ENCODE data around the gene SNX22.

Gene SNX22

DNA sequence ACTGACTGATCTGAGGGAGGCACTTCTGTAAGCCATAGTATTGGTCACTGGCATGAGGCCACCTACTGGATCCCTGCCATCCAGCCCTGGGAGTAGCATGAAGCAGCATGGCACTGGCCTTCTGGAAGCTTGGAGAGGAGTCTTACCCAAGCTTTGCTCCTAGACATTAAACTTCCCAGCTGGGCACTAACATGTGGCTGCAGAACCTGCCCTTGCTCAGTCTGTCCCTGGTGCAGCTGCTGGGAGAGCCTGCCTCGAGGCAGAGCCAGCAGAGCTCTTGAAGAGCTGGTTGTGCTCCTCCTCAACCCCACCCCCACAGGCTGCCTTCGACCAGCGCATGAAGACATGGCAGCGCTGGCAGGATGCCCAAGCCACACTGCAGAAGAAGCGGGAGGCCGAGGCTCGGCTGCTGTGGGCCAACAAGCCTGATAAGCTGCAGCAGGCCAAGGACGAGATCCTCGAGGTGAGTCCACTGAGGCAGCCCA, 17.1 kb upstream of the SNX22 start:
- no peak for FAIRE-seq

DNA sequence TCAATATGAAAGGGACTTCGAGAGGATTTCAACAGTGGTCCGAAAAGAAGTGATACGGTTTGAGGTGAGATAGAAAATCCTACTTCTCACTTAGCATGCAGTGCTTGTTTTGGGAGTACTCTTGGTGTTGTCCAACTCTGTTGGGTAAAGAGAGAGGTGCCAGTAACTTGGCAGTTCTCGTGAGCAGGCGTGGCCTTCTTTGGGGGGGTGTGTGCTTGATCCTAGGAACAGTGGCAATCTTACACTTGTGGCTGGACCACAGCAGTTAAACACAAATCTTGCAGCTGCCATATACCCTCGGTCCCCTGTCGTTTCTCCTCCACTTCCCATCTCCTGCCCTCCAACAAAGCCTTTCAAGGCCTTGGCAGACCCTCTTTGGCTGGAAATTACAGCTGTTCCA, 15.2 kb upstream of the SNX22 start:
- no peak for FAIRE-seq

- FAIRE-seq: no peak
These were observed 14.2 kb upstream of the SNX22 start for GRCh38 chr15:64137226-64137833.

DNA sequence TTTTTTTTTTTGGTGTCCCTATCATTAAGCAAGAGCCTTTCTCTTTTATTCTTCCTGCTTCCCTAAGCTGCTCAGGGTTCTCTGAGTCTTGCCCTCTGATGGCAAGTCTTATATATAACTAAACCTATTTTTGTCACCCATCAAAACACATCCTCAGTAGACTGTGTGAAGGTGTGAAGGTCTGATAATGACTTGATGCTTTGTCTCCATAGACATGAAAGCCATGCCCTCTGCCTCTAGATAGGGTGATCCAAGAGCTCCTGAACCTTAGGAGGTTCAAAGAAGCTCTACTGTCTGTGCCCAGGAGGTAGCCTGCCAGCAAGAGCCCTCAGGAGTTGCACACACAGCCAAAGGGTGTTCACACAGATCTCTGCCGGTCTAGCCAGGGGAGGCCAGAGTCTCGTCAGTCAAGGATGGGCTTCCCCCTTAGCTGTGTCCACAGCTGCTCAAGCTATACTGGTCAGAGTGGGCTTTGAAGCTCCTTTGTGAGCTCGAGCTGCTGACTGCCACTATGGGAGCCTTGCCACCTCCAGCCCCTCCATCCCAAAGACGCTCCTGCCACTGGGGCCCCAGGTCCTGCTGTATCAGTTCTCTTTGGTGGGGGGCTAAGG, 13.1 kb upstream of the SNX22 start:
- no peak for FAIRE-seq

DNA sequence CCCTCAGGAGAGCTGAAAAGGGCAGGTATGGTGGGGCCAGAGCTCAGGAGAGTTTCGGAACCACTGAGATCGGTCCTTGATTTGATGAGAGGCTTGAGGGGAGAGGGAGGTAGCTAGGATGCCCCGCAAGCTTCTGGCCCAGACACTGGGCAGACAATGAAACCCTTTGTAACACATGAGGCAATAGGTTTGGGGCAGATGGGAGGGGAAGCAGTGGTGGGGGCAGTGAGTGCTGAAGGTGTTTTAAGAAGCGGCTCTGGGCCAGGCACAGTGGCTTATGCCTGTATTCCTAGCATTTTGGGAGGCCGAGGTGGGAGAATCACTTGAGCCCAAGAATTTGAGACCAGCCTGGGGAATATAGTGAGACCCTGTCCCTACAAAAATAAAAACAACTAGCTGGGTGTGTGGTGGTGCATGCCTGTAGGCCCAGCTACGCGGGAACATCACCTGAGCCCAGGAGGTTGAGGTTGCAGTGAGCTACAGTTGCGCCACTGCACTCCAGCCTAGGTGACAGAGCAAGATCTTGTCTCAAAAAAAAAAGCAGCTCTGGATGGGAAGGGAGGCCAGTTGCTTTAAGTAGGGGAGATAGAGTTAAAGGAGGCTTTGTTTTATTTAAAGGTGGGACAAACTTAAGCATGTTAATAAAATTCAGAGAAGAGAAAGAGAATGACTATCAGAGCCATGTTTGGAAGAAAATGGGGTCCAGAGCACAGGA, 9.6 kb upstream of the SNX22 start:
- FAIRE-seq: no peak

DNA sequence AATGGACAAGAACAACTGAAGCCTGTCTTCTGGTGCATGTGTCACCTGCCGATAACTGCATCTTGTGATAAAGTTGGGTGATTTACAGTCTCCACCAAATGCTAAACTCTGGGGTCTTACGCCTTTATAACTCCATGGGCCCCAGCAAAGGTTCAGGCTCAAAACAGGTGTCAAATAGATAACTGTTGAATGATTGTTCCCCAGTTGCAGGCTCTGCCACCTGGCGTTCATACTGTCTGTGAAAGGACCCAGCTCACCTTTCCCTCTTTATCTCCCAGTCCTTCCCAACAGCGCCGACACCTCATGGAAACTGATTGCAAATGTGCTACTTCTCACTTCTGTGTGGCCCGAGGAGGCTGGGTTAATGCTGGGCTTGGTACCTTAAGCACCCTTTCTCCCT, 8.3 kb upstream of the SNX22 start:
- no peak for FAIRE-seq

GRCh38 chr15:64144192-64144564, 7.4 kb upstream of the SNX22 start:
- no peak for FAIRE-seq

DNA sequence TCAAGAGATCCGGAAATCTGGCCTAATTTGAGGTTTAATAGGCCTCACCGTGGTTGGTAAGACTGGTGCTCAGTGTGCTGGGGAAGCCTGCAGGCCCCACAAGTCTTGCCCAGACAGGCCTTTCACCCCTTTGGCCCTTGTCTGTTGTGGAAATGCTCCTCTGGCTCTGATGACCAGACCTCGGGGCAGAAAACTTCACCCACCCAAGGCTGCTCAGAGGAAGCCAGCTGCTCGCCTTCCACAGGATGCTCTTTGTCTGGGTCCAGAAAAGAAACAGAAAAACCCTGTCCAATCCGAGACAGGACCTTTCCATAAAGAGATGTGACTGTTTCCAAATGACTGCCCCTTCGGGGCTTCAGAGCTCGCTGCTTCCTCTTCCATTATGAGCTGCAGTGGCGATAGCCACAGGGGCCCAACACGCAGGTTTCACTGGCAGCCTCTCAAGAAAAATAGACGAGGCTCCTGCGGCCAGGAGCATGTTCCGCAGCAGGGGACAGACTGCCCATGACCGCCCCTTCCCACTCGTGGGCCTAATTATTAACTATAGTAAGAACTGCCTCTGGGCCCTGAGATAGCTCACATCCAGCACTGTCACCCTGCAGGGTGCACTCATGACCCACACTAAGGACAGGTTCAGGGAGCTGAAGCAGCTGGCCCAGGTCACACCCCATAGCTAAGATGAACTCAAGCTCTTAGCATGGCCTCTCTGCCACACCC, 6.8 kb upstream of the SNX22 start:
- no peak for FAIRE-seq

- no peak for FAIRE-seq
These were observed 5.5 kb upstream of the SNX22 start for GRCh38 chr15:64146041-64146440.

DNA sequence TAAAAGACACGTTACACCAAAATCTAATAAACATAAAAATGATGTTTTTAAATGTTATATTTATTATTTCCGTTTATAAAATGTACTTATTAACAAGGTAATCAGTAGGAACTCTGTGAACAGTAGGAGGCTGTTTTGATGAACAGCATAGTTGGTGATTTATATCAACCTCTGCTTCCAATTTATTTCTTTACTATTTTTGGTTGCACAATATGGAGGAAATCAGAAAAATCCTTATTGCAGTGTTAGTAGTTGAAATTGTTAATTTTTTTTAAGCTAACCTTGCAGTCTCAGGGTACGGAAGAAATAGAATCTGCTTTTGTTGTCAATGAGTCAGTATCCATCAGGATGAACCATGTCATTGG, 5.0 kb upstream of the SNX22 start:
- FAIRE-seq: no peak

- FAIRE-seq: no peak
These were observed 4.4 kb upstream of the SNX22 start for GRCh38 chr15:64146885-64147681.

GRCh38 chr15:64148168-64148567, 3.4 kb upstream of the SNX22 start:
- FAIRE-seq: no peak

DNA sequence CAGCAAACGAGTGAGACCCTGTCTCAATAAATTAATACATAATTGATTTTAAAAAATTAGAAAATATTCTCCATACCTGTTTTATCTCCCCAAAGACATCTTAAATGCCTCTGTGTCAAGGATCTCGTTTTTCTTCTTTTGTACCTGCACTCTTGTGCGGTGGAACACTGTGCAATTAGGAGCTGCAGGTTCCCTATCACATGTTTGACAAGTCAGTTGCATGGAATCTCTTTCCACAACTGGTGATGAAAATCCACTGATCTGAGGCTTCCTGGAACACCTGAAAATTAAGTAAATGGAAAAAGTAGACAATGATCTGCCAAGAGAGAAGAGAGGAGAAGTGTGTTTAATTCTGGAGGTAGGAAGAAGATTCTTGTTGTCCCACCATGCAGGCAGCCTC, 3.0 kb upstream of the SNX22 start:
- FAIRE-seq: no peak

GRCh38 chr15:64149424-64149823, 2.1 kb upstream of the SNX22 start:
- FAIRE-seq: no peak

DNA sequence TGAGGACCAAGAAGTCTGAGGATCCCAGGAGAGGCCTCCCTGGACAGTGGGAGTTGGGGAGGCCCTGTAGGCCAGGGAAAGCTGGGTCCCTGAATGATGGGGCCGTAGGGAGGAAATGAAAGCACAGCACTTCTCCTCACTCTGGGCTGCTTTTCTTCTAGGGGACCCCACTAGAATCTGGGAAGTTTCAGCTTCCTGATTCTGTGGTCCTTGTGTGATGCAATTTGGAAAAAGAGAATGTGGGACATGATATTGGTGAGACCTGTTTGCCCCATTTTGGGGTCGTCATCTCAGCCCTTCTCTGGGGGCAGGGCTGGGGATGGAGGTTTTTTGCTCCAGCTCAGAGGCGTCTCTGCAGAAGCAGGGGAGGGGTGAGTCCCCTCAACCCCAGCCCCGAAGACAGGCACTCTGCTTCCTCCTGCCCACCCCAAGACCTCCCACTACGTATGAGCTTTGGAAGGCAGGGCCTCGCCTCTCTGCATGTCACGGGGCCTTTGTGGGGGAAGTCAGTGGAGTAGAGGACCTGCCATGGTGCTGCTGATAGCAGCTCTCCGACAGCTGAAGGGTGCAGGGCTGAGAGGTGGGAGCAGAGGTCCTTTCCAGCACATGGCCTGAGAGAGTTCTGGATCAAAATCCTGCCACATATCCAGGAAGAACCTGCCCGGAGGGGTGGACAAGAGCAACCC, 1.5 kb upstream of the SNX22 start:
- FAIRE-seq: no peak

GRCh38 chr15:64152507-64153387, 1.2 kb downstream of the SNX22 start:
- no peak for FAIRE-seq

GRCh38 chr15:64153480-64154367, 2.2 kb downstream of the SNX22 start:
- FAIRE-seq: no peak

DNA sequence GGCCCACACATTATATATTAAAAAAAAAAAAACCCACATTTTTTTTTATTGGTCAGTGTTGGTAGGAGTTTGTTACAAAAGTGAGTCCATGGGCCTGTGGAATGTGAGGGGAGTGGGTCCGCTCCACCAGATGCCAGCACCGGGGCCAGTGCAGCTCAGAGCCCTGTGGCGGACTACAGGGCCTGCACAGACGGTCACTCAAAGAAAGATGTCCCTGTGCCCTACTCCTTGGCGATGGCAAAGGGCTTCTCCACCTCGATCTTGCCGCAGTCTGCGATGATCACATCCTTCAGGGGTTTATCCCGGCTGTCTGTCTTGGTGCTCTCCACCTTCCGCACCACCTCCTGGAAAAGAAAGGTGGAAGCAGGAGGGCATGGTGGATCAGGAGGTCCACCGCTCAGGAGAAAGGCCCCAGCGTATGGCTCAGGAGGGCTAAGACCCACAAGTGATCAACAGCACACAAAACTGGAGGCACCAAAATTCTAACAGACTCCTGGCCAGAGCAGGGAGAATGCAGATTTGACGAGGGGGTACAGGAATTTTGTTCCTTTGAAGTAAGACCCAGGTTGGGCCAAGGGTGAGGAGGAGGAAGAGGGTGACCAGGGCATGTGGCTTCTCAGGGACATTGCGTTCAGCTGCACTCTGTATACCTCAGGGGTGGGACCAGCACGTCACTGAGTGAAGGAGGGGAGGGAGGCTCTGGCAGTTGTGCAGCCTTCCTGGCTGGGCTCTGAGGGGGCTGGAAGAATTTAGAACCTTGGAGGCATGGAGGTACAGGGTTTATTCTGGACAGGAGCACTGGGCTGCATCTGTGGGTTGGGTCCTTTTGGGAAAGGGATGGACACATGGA, 4.5 kb downstream of the SNX22 start:
- no peak for FAIRE-seq

All from colon (tissue), 2 donors.